Caco-2 (cell line): ENCODE data around the gene AKT2. TPM values are rescaled to one million over a fixed set of nuclear protein-coding genes. Genes with fewer than 3 reads are reported as not detected.

ENCODE experiments used
- BruUV-seq: library from RNA; stranded (reverse); fragments of 400-500 nt; replicated peaks from 2 replicates; lab custom pipeline; 2021; lab: Mats Ljungman, UMichigan
- CTCF ChIA-PET: fragments of 300-600 bp; sonication (Branson Sonifier 250); formaldehyde crosslinking; loops from one replicate; lab custom pipeline; 2022; ENCODE audit warnings: antibody characterized with exemption; lab: Charles Lee
- POLR2A ChIA-PET: fragments of 300-600 bp; sonication (Branson Sonifier 250); formaldehyde crosslinking; loops from one replicate; lab custom pipeline; 2022; ENCODE audit warnings: antibody characterized with exemption; lab: Charles Lee
- DNase-seq, 2 experiments: peaks; one replicate each; pipeline versions ENCODE4 v3.0.0 to v3.0.0-alpha.2; 2020 to 2022
- H3K27me3 ChIP-seq: replicated peaks from 2 replicates; pipeline ENCODE4 v1.6.0; 2011; ENCODE audit warnings: low read length; ENCODE audit not compliant: control insufficient read depth, insufficient read depth
- H3K36me3 ChIP-seq: 2 replicates; pipeline ENCODE4 v1.5.1; 2011; ENCODE audit warnings: low read length; ENCODE audit not compliant: control insufficient read depth, insufficient read depth
- H3K4me1 ChIP-seq: fragments of 250-450 bp; sonication (Bioruptor Pico); 2 replicates; pipeline ENCODE4 v1.5.1; 2020; ENCODE audit warnings: mild to moderate bottlenecking
- H3K4me3 ChIP-seq: 2 replicates; pipeline ENCODE4 v1.5.1; 2011; ENCODE audit warnings: low read depth, mild to moderate bottlenecking, control low read depth, low read length
- H3K9me3 ChIP-seq: fragments of 250-450 bp; sonication (Bioruptor Pico); 2 replicates; pipeline ENCODE4 v1.5.1; 2020; ENCODE audit warnings: mild to moderate bottlenecking, moderate library complexity
- H3K27ac Mint-ChIP-seq: one replicate; pipeline ENCODE4 v1.8.0; 2022; ENCODE audit warnings: mixed read lengths; ENCODE audit not compliant: unreplicated experiment
- H3K27me3 Mint-ChIP-seq: one replicate; pipeline ENCODE4 v1.8.0; 2022; ENCODE audit warnings: mixed read lengths; ENCODE audit not compliant: insufficient read depth, unreplicated experiment
- H3K36me3 Mint-ChIP-seq: one replicate; pipeline ENCODE4 v1.8.0; 2022; ENCODE audit warnings: mild to moderate bottlenecking, mixed read lengths; ENCODE audit not compliant: insufficient read depth, unreplicated experiment
- H3K4me1 Mint-ChIP-seq: one replicate; pipeline ENCODE4 v1.8.0; 2022; ENCODE audit warnings: low read depth, mixed read lengths; ENCODE audit not compliant: unreplicated experiment
- H3K4me3 Mint-ChIP-seq: one replicate; pipeline ENCODE4 v1.8.0; 2022; ENCODE audit warnings: mild to moderate bottlenecking, moderate library complexity, mixed read lengths; ENCODE audit not compliant: unreplicated experiment
- H3K9me3 Mint-ChIP-seq: one replicate; pipeline ENCODE4 v1.8.0; 2022; ENCODE audit warnings: mixed read lengths; ENCODE audit not compliant: unreplicated experiment
- CTCF ChIP-seq, 2 experiments: fragments of 200-600 bp in 1 of 2; IDR thresholded peaks; 1 replicate in 1 of 2; 2 replicates in 1 of 2; pipeline versions ENCODE4 v1.5.1 to v1.8.0; 2011 to 2022; ENCODE audit warnings: antibody characterized with exemption in 1 of 2, control low read depth in 1 of 2, inconsistent platforms in 1 of 2, low read depth in 1 of 2, low read length in 1 of 2, mild to moderate bottlenecking in 1 of 2, moderate library complexity in 1 of 2; ENCODE audit not compliant: insufficient read depth in 1 of 2, severe bottlenecking in 1 of 2, unreplicated experiment in 1 of 2
- intact Hi-C: fragments of 100-400 bp; cut with micrococcal nuclease; formaldehyde crosslinking; loops from one replicate; pipeline ENCODE4 v1.10.0; 2022; ENCODE audit not compliant: unreplicated experiment
- total RNA-seq: library from RNA; stranded (reverse); gene quantifications from 2 replicates; pipeline ENCODE4 v1.2.3, GENCODE V29; 2022

AKT2 gene
- total RNA-seq, 1 experiment from 2014 or later, result 169 TPM

GRCh38 chr19:40204381-40204780 is 80.8 kb downstream of the AKT2 start:
- POLR2A ChIA-PET, result no interaction called here
- Mint-ChIP-seq H3K27ac (no peak overlapping the region), H3K4me1 (no peaks in the 10 kb centered on the region), H3K9me3 (no peaks in the 10 kb centered on the region), H3K36me3 (no peaks in the 10 kb centered on the region), H3K4me3 (no peak overlapping the region), H3K27me3 (no peaks in the 10 kb centered on the region)
- intact Hi-C loops, result no loop called here
- no peaks in the 10 kb centered on the region; the same call in 1 of the 2 replicates for H3K36me3 ChIP-seq
- CTCF ChIA-PET, result interaction anchor here (1.4 kb wide), 1 partner anchor 13 kb away, joined by 3 read pairs; the partner anchor contains the start of gene TTC9B
- H3K9me3 ChIP-seq, result no peaks in the 10 kb centered on the region
- TF ChIP-seq CTCF (IDR thresholded peaks at IDR 0.05; ENCODE audit: insufficient read depth in 1 of 2, low read depth in 1 of 2, low read length in 1 of 2, severe bottlenecking in 1 of 2, unreplicated experiment in 1 of 2), result no peak
- H3K27me3 ChIP-seq, result no peaks in the 10 kb centered on the region
- DNase-seq, result no peak
- H3K4me1 ChIP-seq, result no peaks in the 10 kb centered on the region
- BruUV-seq, result no TSS peak
- no peak overlapping the region for H3K4me3 ChIP-seq

- CTCF ChIA-PET, result interaction anchor here (0.6 to 1.0 kb wide), 2 partner anchors 62 to 304 kb away, joined by 3 read pairs; no protein-coding TSS in a partner anchor
Measured at GRCh38 chr19:40200341-40201099, 84.6 kb downstream of the AKT2 start.

More at GRCh38 chr19:40200341-40201099, 84.6 kb downstream of the AKT2 start:
- Histone ChIP-seq H3K36me3 (no peaks in the 10 kb centered on the region), H3K9me3 (no peaks in the 10 kb centered on the region), H3K27me3 (no peaks in the 10 kb centered on the region), H3K4me1 (no peaks in the 10 kb centered on the region), H3K4me3 (no peak overlapping the region)
- Mint-ChIP-seq H3K4me3 (no peak overlapping the region), H3K9me3 (no peaks in the 10 kb centered on the region), H3K4me1 (no peaks in the 10 kb centered on the region), H3K36me3 (no peaks in the 10 kb centered on the region), H3K27me3 (no peaks in the 10 kb centered on the region), H3K27ac (no peak overlapping the region)
- POLR2A ChIA-PET, result no interaction called here
- intact Hi-C loops, result no loop called here
- no peak for TF ChIP-seq CTCF (IDR thresholded peaks at IDR 0.05; ENCODE audit: insufficient read depth in 1 of 2, low read depth in 1 of 2, low read length in 1 of 2, severe bottlenecking in 1 of 2, unreplicated experiment in 1 of 2)
- no TSS peak for BruUV-seq
- DNase-seq, result no peak
